UCSD-AML1 (cell line): Measurements from ENCODE around the gene FRMD4A.

Experiments
- DNase-seq: peaks from one replicate; lab custom pipeline; 2025; ENCODE audit not compliant: unreplicated experiment; lab: John Stamatoyannopoulos, UW

Gene FRMD4A

GRCh38 chr10:13993169-13993568, 337.6 kb downstream of the FRMD4A start:
- DNase-seq: no peak

GRCh38 chr10:13991353-13991752, 339.4 kb downstream of the FRMD4A start:
- DNase-seq: no peak

GRCh38 chr10:13990946-13991345, 339.8 kb downstream of the FRMD4A start:
- no peak for DNase-seq

GRCh38 chr10:13990392-13990805, 340.3 kb downstream of the FRMD4A start:
- no peak for DNase-seq

GRCh38 chr10:13989616-13990015, 341.1 kb downstream of the FRMD4A start:
- DNase-seq: no peak

- no peak for DNase-seq
These were observed 343.3 kb downstream of the FRMD4A start for GRCh38 chr10:13987446-13987845.

- DNase-seq: no peak
These were observed 346.0 kb downstream of the FRMD4A start for GRCh38 chr10:13984647-13985155.

GRCh38 chr10:13983035-13983434, 347.7 kb downstream of the FRMD4A start:
- DNase-seq: no peak

GRCh38 chr10:13978533-13979115, 352.1 kb downstream of the FRMD4A start:
- DNase-seq: no peak

- no peak for DNase-seq
These were observed 352.7 kb downstream of the FRMD4A start for GRCh38 chr10:13977861-13978532.

- no peak for DNase-seq
These were observed 357.0 kb downstream of the FRMD4A start for GRCh38 chr10:13973742-13974141.

- no peak for DNase-seq
These were observed 358.1 kb downstream of the FRMD4A start for GRCh38 chr10:13972609-13973008.

GRCh38 chr10:13971601-13972475, 358.9 kb downstream of the FRMD4A start:
- no peak for DNase-seq

- DNase-seq: no peak
These were observed 359.8 kb downstream of the FRMD4A start for GRCh38 chr10:13970957-13971353.

- DNase-seq: no peak
These were observed 360.3 kb downstream of the FRMD4A start for GRCh38 chr10:13970236-13970956.

GRCh38 chr10:13969792-13970140, 361.0 kb downstream of the FRMD4A start:
- DNase-seq: no peak

- no peak for DNase-seq
These were observed 361.5 kb downstream of the FRMD4A start for GRCh38 chr10:13969118-13969791.

- DNase-seq: no peak
These were observed 368.9 kb downstream of the FRMD4A start for GRCh38 chr10:13961853-13962252.

GRCh38 chr10:13961097-13961496, 369.6 kb downstream of the FRMD4A start:
- DNase-seq: no peak

- DNase-seq: no peak
These were observed 370.1 kb downstream of the FRMD4A start for GRCh38 chr10:13960603-13961002.
